ENCODE data around the gene ZNF776. TPM values are rescaled to one million over a fixed set of nuclear protein-coding genes. Genes with fewer than 3 reads are reported as not detected.

The ZNF776 gene
- total RNA-seq, 1 donor = 16.3 TPM

DNA sequence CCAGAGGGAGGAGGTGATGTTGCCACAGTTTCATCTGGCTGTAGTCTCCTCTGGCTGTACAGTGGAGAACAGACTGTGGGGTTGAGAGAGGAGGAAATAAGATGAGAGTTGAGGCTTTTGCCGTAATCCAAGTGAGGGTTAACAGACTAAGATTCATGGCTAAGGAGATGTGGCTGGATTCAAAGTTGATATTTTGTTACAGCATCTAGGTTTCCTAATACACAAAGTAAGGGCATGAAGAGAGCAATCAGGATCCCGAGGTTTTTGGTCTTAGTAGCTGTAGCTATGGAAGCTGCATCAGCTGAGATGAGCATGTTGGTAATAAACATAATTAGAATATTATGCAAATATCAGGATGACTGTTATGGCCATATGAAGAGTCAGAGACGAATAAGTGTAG, 1.4 kb downstream of the ZNF776 start:
- H3K36me3 ChIP-seq (ENCODE audit: insufficient read depth, low read length) = peaks cover 43% of the 10 kb centered on the region
- DNase-seq (ENCODE audit: insufficient read length, low spot score, missing footprints) = no peak
- no peak overlapping the region for H3K27ac ChIP-seq (ENCODE audit: low read depth, low read length)
- H3K4me2 ChIP-seq (ENCODE audit: insufficient read depth, low read length) = peak overlapping the region; percentile 98
- peaks cover 45% of the 10 kb centered on the region for H3K79me2 ChIP-seq (ENCODE audit: insufficient read depth, low read length)
- peak overlapping the region; percentile 99 for H3K4me3 ChIP-seq (ENCODE audit: insufficient read depth, low read length)
- peaks cover 8% of the 10 kb centered on the region for H3K4me1 ChIP-seq (ENCODE audit: insufficient read depth, low read length)
- H3K27me3 ChIP-seq (ENCODE audit: insufficient read depth, low read length) = no peaks in the 10 kb centered on the region
- no peak overlapping the region for H2AFZ ChIP-seq (ENCODE audit: low read length)
- TF ChIP-seq, protein P1, sequence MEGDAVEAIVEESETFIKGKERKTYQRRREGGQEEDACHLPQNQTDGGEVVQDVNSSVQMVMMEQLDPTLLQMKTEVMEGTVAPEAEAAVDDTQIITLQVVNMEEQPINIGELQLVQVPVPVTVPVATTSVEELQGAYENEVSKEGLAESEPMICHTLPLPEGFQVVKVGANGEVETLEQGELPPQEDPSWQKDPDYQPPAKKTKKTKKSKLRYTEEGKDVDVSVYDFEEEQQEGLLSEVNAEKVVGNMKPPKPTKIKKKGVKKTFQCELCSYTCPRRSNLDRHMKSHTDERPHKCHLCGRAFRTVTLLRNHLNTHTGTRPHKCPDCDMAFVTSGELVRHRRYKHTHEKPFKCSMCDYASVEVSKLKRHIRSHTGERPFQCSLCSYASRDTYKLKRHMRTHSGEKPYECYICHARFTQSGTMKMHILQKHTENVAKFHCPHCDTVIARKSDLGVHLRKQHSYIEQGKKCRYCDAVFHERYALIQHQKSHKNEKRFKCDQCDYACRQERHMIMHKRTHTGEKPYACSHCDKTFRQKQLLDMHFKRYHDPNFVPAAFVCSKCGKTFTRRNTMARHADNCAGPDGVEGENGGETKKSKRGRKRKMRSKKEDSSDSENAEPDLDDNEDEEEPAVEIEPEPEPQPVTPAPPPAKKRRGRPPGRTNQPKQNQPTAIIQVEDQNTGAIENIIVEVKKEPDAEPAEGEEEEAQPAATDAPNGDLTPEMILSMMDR (IDR thresholded peaks at IDR 0.05; ENCODE audit: extremely low read depth, low read depth, low read length) = no peak
- peaks cover 5% of the 10 kb centered on the region for H4K20me1 ChIP-seq (ENCODE audit: insufficient read depth, low read length)
- peaks cover 3% of the 10 kb centered on the region for H3K9me3 ChIP-seq (ENCODE audit: low read depth, low read length)

DNA sequence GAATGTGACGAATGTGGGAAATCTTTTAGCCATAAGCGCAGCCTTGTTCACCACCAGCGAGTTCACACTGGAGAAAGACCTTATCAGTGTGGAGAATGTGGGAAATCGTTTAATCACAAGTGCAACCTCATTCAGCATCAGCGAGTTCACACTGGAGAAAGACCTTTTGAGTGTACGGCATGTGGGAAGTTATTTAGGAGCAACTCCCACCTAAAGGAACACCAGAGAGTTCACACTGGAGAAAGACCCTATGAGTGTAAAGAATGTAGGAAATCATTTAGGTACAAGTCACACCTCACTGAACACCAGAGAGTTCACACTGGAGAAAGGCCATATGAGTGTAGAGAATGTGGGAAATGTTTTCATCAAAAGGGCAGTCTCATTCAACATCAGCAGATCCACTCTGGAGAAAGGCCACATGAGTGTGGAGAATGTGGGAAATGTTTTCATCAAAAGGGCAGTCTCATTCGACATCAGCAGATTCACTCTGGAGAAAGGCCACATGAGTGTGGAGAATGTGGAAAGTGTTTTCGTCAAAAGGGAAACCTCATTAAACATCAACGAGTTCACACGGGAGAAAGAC, 7.6 kb downstream of the ZNF776 start:
- Histone ChIP-seq H4K20me1 (ENCODE audit: insufficient read depth, low read length) (peaks cover 5% of the 10 kb centered on the region), H3K27ac (ENCODE audit: low read depth, low read length) (no peak overlapping the region), H3K27me3 (ENCODE audit: insufficient read depth, low read length) (no peaks in the 10 kb centered on the region), H3K79me2 (ENCODE audit: insufficient read depth, low read length) (peaks cover 23% of the 10 kb centered on the region), H3K4me3 (ENCODE audit: insufficient read depth, low read length) (peak overlapping the region; percentile 4), H3K9me3 (ENCODE audit: low read depth, low read length) (peaks cover 28% of the 10 kb centered on the region), H3K36me3 (ENCODE audit: insufficient read depth, low read length) (peaks cover 81% of the 10 kb centered on the region), H2AFZ (ENCODE audit: low read length) (no peak overlapping the region), H3K4me1 (ENCODE audit: insufficient read depth, low read length) (no peaks in the 10 kb centered on the region), H3K4me2 (ENCODE audit: insufficient read depth, low read length) (no peak overlapping the region)
- DNase-seq (ENCODE audit: insufficient read length, low spot score, missing footprints) = no peak
- TF ChIP-seq, protein P1 (IDR thresholded peaks at IDR 0.05; ENCODE audit: extremely low read depth, low read depth, low read length) = no peak

DNA sequence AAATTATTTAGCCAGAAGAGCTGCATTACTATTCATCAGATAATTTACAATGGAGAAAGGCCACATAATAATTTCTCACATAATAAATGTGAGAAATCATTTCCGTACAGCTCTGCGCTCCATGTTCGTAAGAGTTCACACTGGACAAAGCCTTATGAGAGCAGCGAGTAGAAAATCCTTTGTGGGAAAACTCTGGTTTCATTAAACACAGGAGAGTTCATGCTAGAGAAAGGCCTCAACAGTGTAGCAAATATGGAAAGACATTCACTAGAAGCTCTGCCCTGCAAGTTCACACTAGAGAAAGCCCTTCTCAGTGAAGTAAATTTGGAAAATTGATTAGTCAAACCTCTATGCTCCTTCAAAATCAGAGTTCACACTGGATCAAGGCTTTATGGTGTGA, 8.4 kb downstream of the ZNF776 start:
- Histone ChIP-seq H3K36me3 (ENCODE audit: insufficient read depth, low read length) (peaks cover 79% of the 10 kb centered on the region), H3K4me3 (ENCODE audit: insufficient read depth, low read length) (no peak overlapping the region), H3K27ac (ENCODE audit: low read depth, low read length) (no peak overlapping the region), H3K4me2 (ENCODE audit: insufficient read depth, low read length) (no peak overlapping the region), H3K4me1 (ENCODE audit: insufficient read depth, low read length) (no peaks in the 10 kb centered on the region), H4K20me1 (ENCODE audit: insufficient read depth, low read length) (peaks cover 1% of the 10 kb centered on the region), H2AFZ (ENCODE audit: low read length) (no peak overlapping the region), H3K9me3 (ENCODE audit: low read depth, low read length) (peaks cover 28% of the 10 kb centered on the region), H3K27me3 (ENCODE audit: insufficient read depth, low read length) (no peaks in the 10 kb centered on the region), H3K79me2 (ENCODE audit: insufficient read depth, low read length) (peaks cover 15% of the 10 kb centered on the region)
- DNase-seq (ENCODE audit: insufficient read length, low spot score, missing footprints) = no peak
- TF ChIP-seq, protein P1 (IDR thresholded peaks at IDR 0.05; ENCODE audit: extremely low read depth, low read depth, low read length) = no peak

DNA sequence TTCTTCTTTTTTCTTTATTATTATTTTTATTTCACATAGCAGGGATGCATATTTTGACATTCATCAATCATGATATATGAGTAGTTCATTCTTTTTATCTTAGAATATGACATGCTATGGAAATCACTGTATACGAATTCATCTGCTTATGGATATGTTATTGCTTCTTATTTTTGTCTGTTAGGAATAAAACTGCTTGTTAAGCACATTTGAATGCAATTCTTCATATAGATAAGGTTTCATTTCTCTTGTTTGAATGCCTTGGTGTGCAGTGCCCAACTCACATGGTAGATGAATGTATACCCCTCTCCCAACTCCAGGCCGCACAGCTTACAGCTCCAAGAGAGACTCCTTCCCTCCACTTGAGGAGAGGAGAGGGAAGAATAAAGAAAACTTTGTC, 11.3 kb downstream of the ZNF776 start:
- no peaks in the 10 kb centered on the region for H3K4me1 ChIP-seq (ENCODE audit: insufficient read depth, low read length)
- no peaks in the 10 kb centered on the region for H3K27me3 ChIP-seq (ENCODE audit: insufficient read depth, low read length)
- TF ChIP-seq, protein P1 (IDR thresholded peaks at IDR 0.05; ENCODE audit: extremely low read depth, low read depth, low read length) = no peak
- H2AFZ ChIP-seq (ENCODE audit: low read length) = no peak overlapping the region
- peaks cover 25% of the 10 kb centered on the region for H3K9me3 ChIP-seq (ENCODE audit: low read depth, low read length)
- H3K79me2 ChIP-seq (ENCODE audit: insufficient read depth, low read length) = peaks cover 2% of the 10 kb centered on the region
- H4K20me1 ChIP-seq (ENCODE audit: insufficient read depth, low read length) = no peaks in the 10 kb centered on the region
- H3K27ac ChIP-seq (ENCODE audit: low read depth, low read length) = no peak overlapping the region
- H3K36me3 ChIP-seq (ENCODE audit: insufficient read depth, low read length) = peaks cover 65% of the 10 kb centered on the region
- H3K4me3 ChIP-seq (ENCODE audit: insufficient read depth, low read length) = no peak overlapping the region
- H3K4me2 ChIP-seq (ENCODE audit: insufficient read depth, low read length) = no peak overlapping the region
- no peak for DNase-seq (ENCODE audit: insufficient read length, low spot score, missing footprints)

All from osteoblast (primary cell).